ENCODE results near the gene HBZ.

- TF ChIP-seq POLR2AphosphoS5 (IDR thresholded peaks at IDR 0.05) = no peak
- TF ChIP-seq, protein P1, sequence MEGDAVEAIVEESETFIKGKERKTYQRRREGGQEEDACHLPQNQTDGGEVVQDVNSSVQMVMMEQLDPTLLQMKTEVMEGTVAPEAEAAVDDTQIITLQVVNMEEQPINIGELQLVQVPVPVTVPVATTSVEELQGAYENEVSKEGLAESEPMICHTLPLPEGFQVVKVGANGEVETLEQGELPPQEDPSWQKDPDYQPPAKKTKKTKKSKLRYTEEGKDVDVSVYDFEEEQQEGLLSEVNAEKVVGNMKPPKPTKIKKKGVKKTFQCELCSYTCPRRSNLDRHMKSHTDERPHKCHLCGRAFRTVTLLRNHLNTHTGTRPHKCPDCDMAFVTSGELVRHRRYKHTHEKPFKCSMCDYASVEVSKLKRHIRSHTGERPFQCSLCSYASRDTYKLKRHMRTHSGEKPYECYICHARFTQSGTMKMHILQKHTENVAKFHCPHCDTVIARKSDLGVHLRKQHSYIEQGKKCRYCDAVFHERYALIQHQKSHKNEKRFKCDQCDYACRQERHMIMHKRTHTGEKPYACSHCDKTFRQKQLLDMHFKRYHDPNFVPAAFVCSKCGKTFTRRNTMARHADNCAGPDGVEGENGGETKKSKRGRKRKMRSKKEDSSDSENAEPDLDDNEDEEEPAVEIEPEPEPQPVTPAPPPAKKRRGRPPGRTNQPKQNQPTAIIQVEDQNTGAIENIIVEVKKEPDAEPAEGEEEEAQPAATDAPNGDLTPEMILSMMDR (IDR thresholded peaks at IDR 0.05) = no peak
These were observed 30.1 kb upstream of the HBZ start for GRCh38 chr16:122361-122760.

Data from sigmoid colon (tissue), 4 donors.